Pancreas (tissue), 10 donors: ENCODE measurements around the gene FLNC. TPM values are rescaled to one million over a fixed set of nuclear protein-coding genes. Genes with fewer than 3 reads are reported as not detected.

Source experiments
- ATAC-seq, 4 donors: fragments of 200-7000 bp; cut with Tn5 transposase; one replicate each; pipeline versions ENCODE4 v1.8.0 to v1.9.1; 2020; ENCODE audit warnings: mild to moderate bottlenecking in 4 of 4, moderate library complexity in 4 of 4
- DNase-seq, 6 donors: peaks; one replicate each; pipeline ENCODE4 v3.0.0-alpha.2; 2020
- FAIRE-seq: peaks from 2 replicates; lab custom pipeline; 2012; peaks lifted over from hg19 to GRCh38; lab: Jason Lieb, UNC
- H3K27ac ChIP-seq, 4 donors: fragments of 200-600 bp; sonication (generic); 1 replicate in 3 of 4; 2 replicates in 1 of 4; pipeline versions ENCODE4 v1.5.0 to v1.8.0; 2020
- H3K27me3 ChIP-seq, 4 donors: fragments of 200-600 bp; one replicate each; pipeline ENCODE4 v1.8.0; 2021
- H3K36me3 ChIP-seq, 3 donors: fragments of 200-600 bp; sonication (generic) in 1 of 3; one replicate each; pipeline versions ENCODE4 v1.5.0 to v1.8.0; 2020 to 2021
- H3K4me1 ChIP-seq, 3 donors: fragments of 200-600 bp; one replicate each; pipeline ENCODE4 v1.8.0; 2021
- H3K4me3 ChIP-seq, 4 donors: fragments of 200-600 bp; sonication (generic) in 2 of 4; one replicate each; pipeline versions ENCODE4 v1.5.0 to v1.8.0; 2020 to 2021
- H3K9me3 ChIP-seq, 4 donors: fragments of 200-600 bp; one replicate each; pipeline ENCODE4 v1.8.0; 2021
- WGBS, 2 donors: extraction: QIAGEN DNeasy Blood & Tissue Kit; methylation state at CpG; one replicate each; pipeline ENCODE4 v1.1.7; 2013; 5-methylcytosine and 5-hydroxymethylcytosine counted together
- intact Hi-C, 3 donors: fragments of 100-400 bp; cut with DNase I; formaldehyde crosslinking; loops; one replicate each; pipeline versions ENCODE4 v1.11.1 to v1.14.2; 2022
- polyA plus RNA-seq, 2 donors: library from polyadenylated mRNA; stranded (reverse); fragments of 200-250 nt; gene quantifications; one replicate each; pipeline ENCODE4 v1.2.3, GENCODE V29; 2013
- total RNA-seq, 6 donors: library from RNA; stranded (reverse); fragmentation: NEBNext Ultra II Directional in 4 of 6; extraction: Animal tissue kit (Norgen Biotek cat#: 25700) in 4 of 6; gene quantifications; one replicate each; pipeline versions ENCODE4 v1.2.1 to v1.2.4, GENCODE V29; 2021 to 2023
- TF ChIP-seq, protein P1 (sequence below), 4 donors: fragments of 200-600 bp; sonication (generic) in 3 of 4; IDR thresholded peaks; one replicate each; pipeline versions ENCODE4 v1.5.0 to v1.8.0; 2021; ENCODE audit warnings: antibody characterized with exemption in 4 of 4
- donor health status: healthy with polysubstance abuse.
- donor health status: DM: no; HTN: no; CAD: no; lungs with moderate emphysema.
- donor health status: DM: no; HTN: no; CAD: no.
- donor health status: control.
- donor health status: control.
- donor health status: Bipolar disorder and iron deficiency.
- donor health status: DM: yes; HTN: yes; CAD: no.
- donor health status: DM: no; HTN: no; CAD: no.
- donor health status: DM: no; HTN: no; CAD: no.
- donor health status: DM: yes; HTN: yes; CAD: no.

The FLNC gene
- total and polyA plus RNA-seq, 8 donors: 0.28 to 2.3 (median 1.0) TPM

DNA sequence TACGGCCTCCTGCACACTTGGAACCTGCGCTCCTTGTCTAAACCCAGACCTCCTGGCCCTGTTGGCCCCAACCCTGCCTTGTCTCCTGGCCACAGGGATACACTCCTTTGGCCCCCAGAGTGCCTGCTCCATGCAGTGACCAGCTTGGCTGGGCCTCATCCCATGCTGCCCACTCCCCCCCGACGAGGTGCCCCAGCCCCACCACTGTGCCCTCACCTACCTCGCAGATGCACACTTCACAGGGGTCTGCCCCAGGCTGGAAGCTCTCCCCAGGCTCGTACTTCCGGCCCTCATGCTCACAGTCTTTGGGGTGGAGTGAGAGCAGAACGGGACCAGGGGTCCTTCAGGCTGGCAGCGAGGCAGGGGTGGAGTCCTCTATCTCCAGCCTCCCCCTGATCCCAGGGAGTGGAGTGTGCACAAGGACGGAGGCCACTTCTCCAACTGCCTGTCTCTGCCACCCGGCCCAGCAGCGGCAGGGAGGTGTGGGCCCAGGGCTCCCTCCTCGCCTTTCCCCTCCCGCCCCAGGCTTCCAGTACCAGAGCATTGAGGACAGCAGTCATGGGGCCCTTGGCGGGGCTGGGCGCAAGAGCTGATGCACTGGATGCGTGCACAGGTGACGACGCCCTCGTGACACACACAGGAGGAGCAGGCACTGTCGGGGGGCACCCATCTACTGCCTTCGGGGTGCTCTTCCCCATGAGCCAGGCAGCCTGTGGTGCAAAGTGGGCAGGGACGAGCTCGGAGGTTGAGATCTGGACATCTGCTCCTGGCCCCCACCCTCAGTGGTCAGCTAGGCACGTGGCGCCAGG is 54.6 kb downstream of the FLNC start:
- H3K4me1 ChIP-seq: no peaks in the 10 kb centered on the region
- H3K9me3 ChIP-seq: no peaks in the 10 kb centered on the region
- intact Hi-C loops: loop anchor here in 1 of 3 donors (5.0 kb wide), 1 partner anchor 272 kb away; no protein-coding TSS in a partner anchor
- no peaks in the 10 kb centered on the region for H3K27me3 ChIP-seq
- H3K4me3 ChIP-seq: no peak overlapping the region
- DNase-seq: peak in 2 of 6 donors; percentile 46 to 68
- 76 to 84% methylated on average over 26 of the region's 26 CpGs for WGBS, 2 donors
- TF ChIP-seq, protein P1, sequence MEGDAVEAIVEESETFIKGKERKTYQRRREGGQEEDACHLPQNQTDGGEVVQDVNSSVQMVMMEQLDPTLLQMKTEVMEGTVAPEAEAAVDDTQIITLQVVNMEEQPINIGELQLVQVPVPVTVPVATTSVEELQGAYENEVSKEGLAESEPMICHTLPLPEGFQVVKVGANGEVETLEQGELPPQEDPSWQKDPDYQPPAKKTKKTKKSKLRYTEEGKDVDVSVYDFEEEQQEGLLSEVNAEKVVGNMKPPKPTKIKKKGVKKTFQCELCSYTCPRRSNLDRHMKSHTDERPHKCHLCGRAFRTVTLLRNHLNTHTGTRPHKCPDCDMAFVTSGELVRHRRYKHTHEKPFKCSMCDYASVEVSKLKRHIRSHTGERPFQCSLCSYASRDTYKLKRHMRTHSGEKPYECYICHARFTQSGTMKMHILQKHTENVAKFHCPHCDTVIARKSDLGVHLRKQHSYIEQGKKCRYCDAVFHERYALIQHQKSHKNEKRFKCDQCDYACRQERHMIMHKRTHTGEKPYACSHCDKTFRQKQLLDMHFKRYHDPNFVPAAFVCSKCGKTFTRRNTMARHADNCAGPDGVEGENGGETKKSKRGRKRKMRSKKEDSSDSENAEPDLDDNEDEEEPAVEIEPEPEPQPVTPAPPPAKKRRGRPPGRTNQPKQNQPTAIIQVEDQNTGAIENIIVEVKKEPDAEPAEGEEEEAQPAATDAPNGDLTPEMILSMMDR (IDR thresholded peaks at IDR 0.05): no peak
- no peak for ATAC-seq
- H3K27ac ChIP-seq: no peak overlapping the region
- no peak for FAIRE-seq
- H3K36me3 ChIP-seq: no peaks in the 10 kb centered on the region

DNA sequence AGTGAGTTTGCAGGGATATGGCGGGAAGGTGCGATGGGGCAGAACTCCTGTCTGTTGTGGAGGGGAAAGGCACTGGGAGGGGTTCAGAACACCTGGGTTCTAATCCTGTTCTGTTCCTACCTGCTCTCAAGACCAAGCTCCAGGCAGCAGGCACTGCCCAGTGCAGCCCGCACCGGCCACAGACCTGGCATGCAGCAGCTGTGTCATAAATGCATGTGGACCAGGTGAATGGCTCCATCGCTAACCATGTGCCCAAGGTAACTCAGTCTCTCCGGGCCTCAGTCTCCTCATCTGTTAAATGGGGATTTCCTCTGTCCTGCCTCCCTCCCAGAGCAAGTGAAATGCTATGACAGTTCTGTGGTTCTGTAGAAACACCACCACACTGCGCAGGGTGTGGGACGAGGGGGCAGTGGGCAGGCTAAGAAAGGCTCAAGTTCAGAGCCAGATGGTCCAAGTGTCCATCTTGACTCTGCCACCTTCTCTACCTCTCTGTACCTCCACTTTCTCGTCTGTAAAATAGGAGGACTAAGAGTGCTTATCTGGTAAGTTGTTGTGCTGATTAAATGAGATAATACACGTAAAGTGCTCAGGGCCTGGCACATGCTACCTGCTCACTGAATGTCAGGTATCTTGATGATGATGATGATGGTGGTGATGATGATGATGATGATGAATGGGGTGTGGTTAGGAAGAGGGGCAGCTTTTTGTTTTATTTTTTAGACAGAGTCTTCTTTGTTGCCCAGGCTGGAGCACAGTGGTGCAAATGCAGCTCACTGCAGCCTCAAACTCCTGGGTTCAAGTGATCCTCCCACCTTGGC is 55.4 kb downstream of the FLNC start:
- Histone ChIP-seq H3K4me3 (no peak overlapping the region), H3K9me3 (no peaks in the 10 kb centered on the region), H3K27me3 (no peaks in the 10 kb centered on the region), H3K4me1 (no peaks in the 10 kb centered on the region), H3K27ac (no peak overlapping the region), H3K36me3 (no peaks in the 10 kb centered on the region)
- intact Hi-C loops: no loop called here
- ATAC-seq: no peak
- TF ChIP-seq, protein P1 (IDR thresholded peaks at IDR 0.05): no peak
- no peak for FAIRE-seq
- 79 to 89% methylated on average over 10 of the region's 10 CpGs for WGBS, 2 donors
- DNase-seq: peak in 1 of 6 donors; percentile 43

DNA sequence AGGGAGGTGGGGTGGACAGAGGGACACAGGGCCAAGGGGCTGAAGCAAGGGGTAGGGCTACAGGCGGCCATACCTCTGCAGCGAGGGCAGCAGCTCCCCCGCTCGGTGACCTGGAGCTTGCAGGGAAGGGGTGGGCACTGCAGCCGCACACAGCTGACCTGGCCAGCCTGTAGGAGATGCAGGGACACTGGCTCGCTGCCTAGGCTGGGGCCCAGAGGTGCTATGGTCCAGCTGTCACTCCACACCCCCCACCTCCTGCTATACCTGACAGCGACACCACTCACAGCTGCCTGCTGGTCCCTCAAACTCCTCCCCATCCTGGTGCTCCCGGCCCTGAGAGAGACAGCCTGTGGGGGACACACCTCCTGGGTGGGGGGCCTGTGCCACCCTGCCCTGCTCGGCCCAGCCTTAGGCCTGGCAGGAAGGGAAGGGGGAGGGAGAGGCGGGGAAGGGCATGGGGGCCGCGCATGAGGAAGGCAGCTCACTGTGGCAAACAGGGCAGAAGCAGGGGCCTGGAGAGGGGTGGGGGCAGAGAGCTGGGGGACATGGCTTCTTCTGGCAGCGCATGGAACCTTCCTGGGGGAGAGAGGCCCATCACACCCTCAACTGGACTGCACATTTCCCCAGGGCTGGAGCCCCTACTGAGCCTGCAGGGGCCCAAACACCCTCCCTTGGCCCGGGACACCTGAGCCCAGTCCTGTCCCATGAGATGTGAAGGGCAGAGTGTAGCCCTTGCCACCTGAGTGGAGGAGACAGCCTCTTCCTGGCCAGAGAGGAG is 56.4 kb downstream of the FLNC start:
- Histone ChIP-seq H3K36me3 (no peaks in the 10 kb centered on the region), H3K4me1 (no peaks in the 10 kb centered on the region), H3K9me3 (no peaks in the 10 kb centered on the region), H3K27me3 (peaks cover 0 to 7% (median 0%) of the 10 kb centered on the region in 4 donors), H3K4me3 (no peak overlapping the region), H3K27ac (no peak overlapping the region)
- WGBS, 2 donors: 68 to 73% methylated on average over 9 to 14 of the region's 14 CpGs
- DNase-seq (peak in 2 of 6 donors; percentile 49 to 63), FAIRE-seq (no peak), ATAC-seq (no peak)
- TF ChIP-seq, protein P1 (IDR thresholded peaks at IDR 0.05): no peak
- intact Hi-C loops: no loop called here

DNA sequence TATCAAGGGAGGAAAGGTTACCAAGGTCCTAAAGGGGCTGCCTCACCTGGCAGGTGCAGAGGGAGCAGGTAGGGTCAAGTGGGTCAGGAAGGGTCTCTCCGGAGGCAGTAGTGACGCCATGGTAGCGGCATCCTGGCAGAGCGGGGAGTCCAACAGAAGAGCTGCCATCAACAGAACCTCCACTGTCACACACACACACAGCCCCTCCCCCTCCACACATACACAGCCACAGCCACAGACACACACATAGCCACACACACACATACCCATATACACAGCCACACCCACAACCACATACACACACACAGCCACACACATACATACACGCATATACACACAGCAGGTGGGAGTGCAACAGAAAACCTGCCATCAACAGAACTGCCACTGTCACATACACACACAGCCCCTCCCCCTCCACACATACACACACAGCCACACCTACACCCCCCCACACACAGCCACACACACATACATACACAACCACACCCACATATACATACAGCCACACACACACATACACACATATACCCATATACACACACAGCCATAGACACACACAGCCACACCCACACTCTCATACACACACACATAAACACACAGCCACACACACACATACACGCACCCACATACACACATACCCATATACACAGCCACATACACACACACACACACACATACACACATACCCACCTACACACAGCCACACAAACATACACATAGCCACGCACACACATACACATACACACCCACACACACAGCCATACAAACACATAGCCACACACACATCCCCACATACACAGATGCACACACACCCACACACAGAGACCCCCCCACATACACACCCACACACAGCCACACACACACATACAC is 57.2 kb downstream of the FLNC start:
- TF ChIP-seq, protein P1 (IDR thresholded peaks at IDR 0.05): no peak
- Histone ChIP-seq H3K36me3 (no peaks in the 10 kb centered on the region), H3K27me3 (peaks cover 0 to 7% (median 0%) of the 10 kb centered on the region in 4 donors), H3K27ac (no peak overlapping the region), H3K4me1 (no peaks in the 10 kb centered on the region), H3K9me3 (no peaks in the 10 kb centered on the region), H3K4me3 (no peak overlapping the region)
- intact Hi-C loops: no loop called here
- FAIRE-seq (no peak), ATAC-seq (no peak), DNase-seq (peak in 1 of 6 donors; percentile 35)
- 86 to 91% methylated on average over 7 of the region's 7 CpGs for WGBS, 2 donors
